Activated T-helper 17 cell treated with anti-CD3 and anti-CD28 coated beads, Interleukin-2, amount 50 U/mL, for 72 hours (primary cell): ENCODE measurements around the gene ZIC5. TPM values are rescaled to one million over a fixed set of nuclear protein-coding genes. Genes with fewer than 3 reads are reported as not detected.
"Not testable (repeated sequence)": the region's sequence is repeated elsewhere in the genome, so short reads cannot be mapped to it uniquely, and the experiment has no call there.

Experiments used
- ATAC-seq: fragments of 150-1000 bp; cut with Tn5 transposase; replicated peaks from 2 replicates; pipeline ENCODE4 v1.10.0; 2021; ENCODE audit warnings: mild to moderate bottlenecking, moderate library complexity
- H3K27ac Mint-ChIP-seq: one replicate; pipeline ENCODE4 v1.8.0; 2022; ENCODE audit warnings: mixed read lengths
- H3K27me3 Mint-ChIP-seq: one replicate; pipeline ENCODE4 v1.8.0; 2022; ENCODE audit warnings: mixed read lengths
- H3K36me3 Mint-ChIP-seq: one replicate; pipeline ENCODE4 v1.8.0; 2022; ENCODE audit warnings: low read depth, mild to moderate bottlenecking, mixed read lengths
- H3K4me1 Mint-ChIP-seq: one replicate; pipeline ENCODE4 v1.8.0; 2022; ENCODE audit warnings: mixed read lengths
- H3K4me3 Mint-ChIP-seq: one replicate; pipeline ENCODE4 v1.8.0; 2022; ENCODE audit warnings: mild to moderate bottlenecking, mixed read lengths
- H3K9me3 Mint-ChIP-seq: one replicate; pipeline ENCODE4 v1.8.0; 2022; ENCODE audit warnings: mixed read lengths
- total RNA-seq, 2 donors: library from RNA; stranded (reverse); gene quantifications; one replicate each; pipeline ENCODE4 v1.2.3, GENCODE V29; 2022

Gene ZIC5
- total RNA-seq, 2 donors from 2014 or later: 0.04 TPM; not detected in 1

GRCh38 chr13:99949679-99950413, 21.7 kb downstream of the ZIC5 start:
- H3K27ac Mint-ChIP-seq: no peak overlapping the region
- H3K9me3 Mint-ChIP-seq: no peaks in the 10 kb centered on the region
- no peaks in the 10 kb centered on the region for H3K4me1 Mint-ChIP-seq
- no peak for ATAC-seq
- H3K27me3 Mint-ChIP-seq: peaks cover 51% of the 10 kb centered on the region
- no peak overlapping the region for H3K4me3 Mint-ChIP-seq
- no peaks in the 10 kb centered on the region for H3K36me3 Mint-ChIP-seq

- Mint-ChIP-seq H3K27ac (no peak overlapping the region), H3K4me3 (no peak overlapping the region), H3K4me1 (no peaks in the 10 kb centered on the region), H3K36me3 (no peaks in the 10 kb centered on the region), H3K27me3 (peaks cover 55% of the 10 kb centered on the region), H3K9me3 (no peaks in the 10 kb centered on the region)
- no peak for ATAC-seq
Observed at GRCh38 chr13:99948907-99949678, 22.5 kb downstream of the ZIC5 start.

GRCh38 chr13:99948411-99948810, 23.2 kb downstream of the ZIC5 start:
- ATAC-seq: no peak
- no peaks in the 10 kb centered on the region for H3K36me3 Mint-ChIP-seq
- peaks cover 49% of the 10 kb centered on the region for H3K27me3 Mint-ChIP-seq
- H3K4me1 Mint-ChIP-seq: no peaks in the 10 kb centered on the region
- H3K27ac Mint-ChIP-seq: no peak overlapping the region
- H3K9me3 Mint-ChIP-seq: no peaks in the 10 kb centered on the region
- H3K4me3 Mint-ChIP-seq: no peak overlapping the region

GRCh38 chr13:99947666-99948065, 23.9 kb downstream of the ZIC5 start:
- Mint-ChIP-seq H3K27ac (no peak overlapping the region), H3K4me3 (no peak overlapping the region), H3K9me3 (no peaks in the 10 kb centered on the region), H3K27me3 (peaks cover 47% of the 10 kb centered on the region), H3K4me1 (no peaks in the 10 kb centered on the region), H3K36me3 (no peaks in the 10 kb centered on the region)
- ATAC-seq: no peak

- not testable (repeated sequence) for ATAC-seq, H3K4me3 Mint-ChIP-seq, H3K9me3 Mint-ChIP-seq, H3K4me1 Mint-ChIP-seq, H3K27ac Mint-ChIP-seq, H3K36me3 Mint-ChIP-seq
- H3K27me3 Mint-ChIP-seq: peaks cover 44% of the 10 kb centered on the region
Observed at GRCh38 chr13:99945515-99945914, 26.1 kb downstream of the ZIC5 start.

- no peak for ATAC-seq
- no peaks in the 10 kb centered on the region for H3K4me1 Mint-ChIP-seq
- no peaks in the 10 kb centered on the region for H3K9me3 Mint-ChIP-seq
- peaks cover 40% of the 10 kb centered on the region for H3K27me3 Mint-ChIP-seq
- no peak overlapping the region for H3K4me3 Mint-ChIP-seq
- no peak overlapping the region for H3K27ac Mint-ChIP-seq
- H3K36me3 Mint-ChIP-seq: no peaks in the 10 kb centered on the region
Observed at GRCh38 chr13:99944606-99945005, 27.0 kb downstream of the ZIC5 start.

GRCh38 chr13:99944102-99944501, 27.5 kb downstream of the ZIC5 start:
- H3K4me1 Mint-ChIP-seq: no peaks in the 10 kb centered on the region
- H3K9me3 Mint-ChIP-seq: no peaks in the 10 kb centered on the region
- H3K27ac Mint-ChIP-seq: no peak overlapping the region
- no peak for ATAC-seq
- H3K27me3 Mint-ChIP-seq: peaks cover 38% of the 10 kb centered on the region
- H3K36me3 Mint-ChIP-seq: no peaks in the 10 kb centered on the region
- no peak overlapping the region for H3K4me3 Mint-ChIP-seq

GRCh38 chr13:99941911-99942310, 29.7 kb downstream of the ZIC5 start:
- Mint-ChIP-seq H3K27ac (no peak overlapping the region), H3K4me1 (no peaks in the 10 kb centered on the region), H3K4me3 (no peak overlapping the region), H3K27me3 (peaks cover 28% of the 10 kb centered on the region), H3K36me3 (no peaks in the 10 kb centered on the region), H3K9me3 (no peaks in the 10 kb centered on the region)
- no peak for ATAC-seq

GRCh38 chr13:99941086-99941485, 30.5 kb downstream of the ZIC5 start:
- peaks cover 23% of the 10 kb centered on the region for H3K27me3 Mint-ChIP-seq
- H3K9me3 Mint-ChIP-seq: no peaks in the 10 kb centered on the region

GRCh38 chr13:99938635-99939034, 32.9 kb downstream of the ZIC5 start:
- Mint-ChIP-seq H3K27me3 (peaks cover 22% of the 10 kb centered on the region), H3K9me3 (no peaks in the 10 kb centered on the region), H3K27ac (no peak overlapping the region), H3K4me3 (no peak overlapping the region), H3K4me1 (no peaks in the 10 kb centered on the region), H3K36me3 (no peaks in the 10 kb centered on the region)
- ATAC-seq: no peak

More at GRCh38 chr13:99941086-99941485, 30.5 kb downstream of the ZIC5 start:
- Mint-ChIP-seq H3K4me3 (no peak overlapping the region), H3K27ac (no peak overlapping the region), H3K36me3 (no peaks in the 10 kb centered on the region), H3K4me1 (no peaks in the 10 kb centered on the region)
- ATAC-seq: no peak

GRCh38 chr13:99935772-99936171, 35.8 kb downstream of the ZIC5 start:
- H3K27ac Mint-ChIP-seq: no peak overlapping the region
- no peaks in the 10 kb centered on the region for H3K9me3 Mint-ChIP-seq
- H3K36me3 Mint-ChIP-seq: no peaks in the 10 kb centered on the region
- H3K4me3 Mint-ChIP-seq: no peak overlapping the region
- ATAC-seq: no peak
- peaks cover 18% of the 10 kb centered on the region for H3K27me3 Mint-ChIP-seq
- no peaks in the 10 kb centered on the region for H3K4me1 Mint-ChIP-seq

GRCh38 chr13:99932912-99933311, 38.7 kb downstream of the ZIC5 start:
- Mint-ChIP-seq H3K36me3 (no peaks in the 10 kb centered on the region), H3K9me3 (no peaks in the 10 kb centered on the region), H3K27ac (no peak overlapping the region), H3K4me1 (no peaks in the 10 kb centered on the region), H3K4me3 (no peak overlapping the region), H3K27me3 (peaks cover 14% of the 10 kb centered on the region)
- no peak for ATAC-seq

GRCh38 chr13:99930925-99931324, 40.6 kb downstream of the ZIC5 start:
- Mint-ChIP-seq H3K4me1 (no peaks in the 10 kb centered on the region), H3K36me3 (no peaks in the 10 kb centered on the region), H3K4me3 (no peak overlapping the region), H3K9me3 (no peaks in the 10 kb centered on the region), H3K27ac (no peak overlapping the region), H3K27me3 (peaks cover 15% of the 10 kb centered on the region)
- ATAC-seq: no peak

GRCh38 chr13:99929866-99930265, 41.7 kb downstream of the ZIC5 start:
- no peak for ATAC-seq
- Mint-ChIP-seq H3K36me3 (no peaks in the 10 kb centered on the region), H3K4me1 (no peaks in the 10 kb centered on the region), H3K27ac (no peak overlapping the region), H3K4me3 (no peak overlapping the region), H3K9me3 (no peaks in the 10 kb centered on the region), H3K27me3 (peaks cover 19% of the 10 kb centered on the region)

- no peak overlapping the region for H3K27ac Mint-ChIP-seq
- H3K4me1 Mint-ChIP-seq: no peaks in the 10 kb centered on the region
- peaks cover 4% of the 10 kb centered on the region for H3K9me3 Mint-ChIP-seq
- no peak for ATAC-seq
- no peak overlapping the region for H3K4me3 Mint-ChIP-seq
- no peaks in the 10 kb centered on the region for H3K36me3 Mint-ChIP-seq
- H3K27me3 Mint-ChIP-seq: peaks cover 27% of the 10 kb centered on the region
Observed at GRCh38 chr13:99926014-99926731, 45.4 kb downstream of the ZIC5 start.
